Measurements from ENCODE around the gene FRMD4A.

GRCh38 chr10:13842117-13842516 is 488.6 kb downstream of the FRMD4A start:
- TF ChIP-seq CTCF (conservative IDR thresholded peaks at IDR 0.05; ENCODE audit: low read length) (no peak), EZH2phosphoT487 (IDR thresholded peaks at IDR 0.05; ENCODE audit: borderline replicate concordance, low read depth, low read length) (no peak)
